Chondrocyte (in vitro differentiated cells): ENCODE measurements around the gene KLHL21. TPM values are rescaled to one million over a fixed set of nuclear protein-coding genes. Genes with fewer than 3 reads are reported as not detected.
A peak's percentile ranks its signal among the peaks of the same experiment; 100 is the strongest.

Source experiments
- DNase-seq: peaks from one replicate; pipeline ENCODE4 v3.0.0; 2021; ENCODE audit warnings: mixed read lengths, low spot score
- H3K27ac Mint-ChIP-seq: one replicate; pipeline ENCODE4 v1.8.0; 2021; ENCODE audit warnings: mild to moderate bottlenecking, moderate library complexity, mixed read lengths; ENCODE audit not compliant: unreplicated experiment
- H3K27me3 Mint-ChIP-seq: 2 replicates; pipeline ENCODE4 v1.8.0; 2021; ENCODE audit warnings: low read depth, mixed read lengths
- H3K36me3 Mint-ChIP-seq: 2 replicates; pipeline ENCODE4 v1.8.0; 2021; ENCODE audit warnings: low read depth, mixed read lengths
- H3K4me1 Mint-ChIP-seq: 2 replicates; pipeline ENCODE4 v1.8.0; 2021; ENCODE audit warnings: low read depth, mild to moderate bottlenecking, mixed read lengths
- H3K4me3 Mint-ChIP-seq: one replicate; pipeline ENCODE4 v1.8.0; 2021; ENCODE audit warnings: mild to moderate bottlenecking, moderate library complexity, mixed read lengths; ENCODE audit not compliant: unreplicated experiment
- H3K9me3 Mint-ChIP-seq: 2 replicates; pipeline ENCODE4 v1.8.0; 2021; ENCODE audit warnings: low read depth, mixed read lengths
- CTCF ChIP-seq: fragments of 200-600 bp; sonication (generic); IDR thresholded peaks from 2 replicates; pipeline ENCODE4 v1.5.0; 2021; ENCODE audit warnings: antibody characterized with exemption, mild to moderate bottlenecking, moderate library complexity
- total RNA-seq: library from RNA; stranded (reverse); gene quantifications from 3 replicates; pipeline ENCODE4 v1.2.1, GENCODE V29; 2021

KLHL21 gene
- total RNA-seq, 1 donor from 2014 or later = 39.6 TPM

DNA sequence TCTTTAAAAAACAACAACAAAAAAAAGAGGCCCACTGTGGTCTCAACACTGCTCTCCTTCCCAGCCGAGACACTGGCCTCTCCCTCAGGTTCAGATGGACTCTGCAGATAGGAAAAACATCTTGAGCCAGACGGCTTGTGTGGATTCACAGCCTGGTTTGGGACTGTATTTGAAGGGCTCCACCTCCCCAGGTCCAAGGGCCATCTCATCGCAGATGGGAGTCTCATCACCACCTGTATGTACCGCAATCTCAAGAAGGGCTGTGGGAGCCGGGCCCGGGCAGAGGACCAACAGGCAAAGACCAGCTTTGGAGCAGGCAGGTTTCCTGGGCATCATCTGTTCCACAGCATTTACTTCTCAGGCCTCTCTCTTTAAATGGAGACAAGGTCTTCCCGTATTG lies 12.6 kb downstream of the KLHL21 start:
- TF ChIP-seq CTCF = no peak
- no peak for DNase-seq
- Mint-ChIP-seq H3K27me3 (no peaks in the 10 kb centered on the region), H3K27ac (no peak overlapping the region), H3K36me3 (peaks cover 8% of the 10 kb centered on the region), H3K4me3 (no peak overlapping the region), H3K9me3 (no peaks in the 10 kb centered on the region), H3K4me1 (no peaks in the 10 kb centered on the region)

GRCh38 chr1:6588893-6589520 lies 13.7 kb downstream of the KLHL21 start:
- TF ChIP-seq CTCF = no peak
- Mint-ChIP-seq H3K9me3 (no peaks in the 10 kb centered on the region), H3K4me1 (no peaks in the 10 kb centered on the region), H3K4me3 (no peak overlapping the region), H3K27me3 (no peaks in the 10 kb centered on the region), H3K36me3 (peaks cover 5% of the 10 kb centered on the region), H3K27ac (peak overlapping the region; percentile 45)
- no peak for DNase-seq

DNA sequence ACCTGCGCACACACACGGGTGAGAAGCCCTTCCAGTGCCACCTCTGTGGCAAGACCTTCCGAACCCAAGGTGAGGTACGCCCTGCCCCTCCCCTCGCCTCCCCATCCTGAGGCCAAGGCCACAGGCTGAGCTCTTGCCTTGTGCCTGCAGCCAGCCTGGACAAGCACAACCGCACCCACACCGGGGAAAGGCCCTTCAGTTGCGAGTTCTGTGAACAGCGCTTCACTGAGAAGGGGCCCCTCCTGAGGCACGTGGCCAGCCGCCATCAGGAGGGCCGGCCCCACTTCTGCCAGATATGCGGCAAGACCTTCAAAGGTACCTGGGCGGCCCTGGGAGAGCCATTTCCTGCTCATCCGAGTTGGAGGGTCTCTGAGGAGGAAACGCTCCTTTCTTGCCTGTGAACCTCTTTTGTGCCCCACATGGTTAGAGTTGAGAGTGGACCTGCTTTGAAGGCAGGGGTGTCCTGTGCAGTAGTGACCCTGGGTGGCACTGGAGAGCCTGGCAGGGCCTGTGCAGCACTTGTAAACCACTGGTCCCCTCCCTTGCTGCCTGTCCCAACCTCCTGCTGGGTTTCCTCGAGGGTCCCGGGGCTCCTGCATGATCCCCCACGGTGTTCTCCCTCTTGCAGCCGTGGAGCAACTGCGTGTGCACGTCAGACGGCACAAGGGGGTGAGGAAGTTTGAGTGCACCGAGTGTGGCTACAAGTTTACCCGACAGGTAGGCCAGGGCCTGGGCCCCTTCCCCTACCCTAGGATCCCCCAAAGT lies 14.4 kb downstream of the KLHL21 start:
- Mint-ChIP-seq H3K27ac (peak overlapping the region; percentile 45), H3K4me3 (no peak overlapping the region), H3K36me3 (peaks cover 3% of the 10 kb centered on the region), H3K9me3 (no peaks in the 10 kb centered on the region), H3K4me1 (no peaks in the 10 kb centered on the region), H3K27me3 (no peaks in the 10 kb centered on the region)
- DNase-seq = no peak
- no peak for TF ChIP-seq CTCF

GRCh38 chr1:6587261-6588005 lies 15.2 kb downstream of the KLHL21 start:
- DNase-seq = no peak

More at GRCh38 chr1:6587261-6588005, 15.2 kb downstream of the KLHL21 start:
- no peak for TF ChIP-seq CTCF
- Mint-ChIP-seq H3K36me3 (peaks cover 3% of the 10 kb centered on the region), H3K27ac (no peak overlapping the region), H3K4me3 (no peak overlapping the region), H3K27me3 (no peaks in the 10 kb centered on the region), H3K4me1 (peaks cover under 1% of the 10 kb centered on the region), H3K9me3 (no peaks in the 10 kb centered on the region)
